HCT116 (cell line): ENCODE measurements around the gene AVEN.

Source experiments
- CTCF ChIP-seq, 3 experiments: fragments of 200-600 bp in 1 of 3; sonication (generic) in 1 of 3; IDR thresholded peaks in 2 of 3; conservative IDR thresholded peaks in 1 of 3; 2 replicates each; pipeline ENCODE4 v1.5.1; 2012 to 2017; ENCODE audit warnings: low read depth in 2 of 3, low read length in 2 of 3, antibody characterized with exemption in 1 of 3, borderline replicate concordance in 1 of 3, control low read depth in 1 of 3, mild to moderate bottlenecking in 1 of 3, mixed read lengths in 1 of 3, mixed run types in 1 of 3, moderate library complexity in 1 of 3; ENCODE audit not compliant: insufficient read depth in 1 of 3
- EZH2 ChIP-seq: fragments of 200-600 bp; sonication (generic); IDR thresholded peaks from 2 replicates; pipeline ENCODE4 v1.6.1; 2017; ENCODE audit warnings: antibody characterized with exemption, mixed run types
- EZH2phosphoT487 ChIP-seq: fragments of 200-600 bp; IDR thresholded peaks from 2 replicates; pipeline ENCODE4 v1.6.1; 2018; ENCODE audit warnings: antibody characterized with exemption, borderline replicate concordance
- JUND ChIP-seq: IDR thresholded peaks from 2 replicates; pipeline ENCODE4 v1.6.1; 2012
- POLR2AphosphoS5 ChIP-seq: IDR thresholded peaks from 2 replicates; pipeline ENCODE4 v1.6.1; 2011; ENCODE audit warnings: mild to moderate bottlenecking, low read depth, low read length, moderate library complexity
- SP1 ChIP-seq: IDR thresholded peaks from 2 replicates; pipeline ENCODE4 v1.6.1; 2012; ENCODE audit warnings: low read depth

GRCh38 chr15:34076785-34077184 lies 37.8 kb upstream of the AVEN start:
- TF ChIP-seq EZH2: no peak
- TF ChIP-seq CTCF (IDR thresholded peaks at IDR 0.05 in 2 of 3, conservative IDR thresholded peaks at IDR 0.05 in 1 of 3; ENCODE audit: borderline replicate concordance in 1 of 3, insufficient read depth in 1 of 3, low read depth in 2 of 3, low read length in 2 of 3): no peak
- TF ChIP-seq POLR2AphosphoS5: no peak
- no peak for TF ChIP-seq EZH2phosphoT487
- no peak for TF ChIP-seq SP1
- no peak for TF ChIP-seq JUND
